ENCODE data around the gene PRDM13. TPM values are rescaled to one million over a fixed set of nuclear protein-coding genes. Genes with fewer than 3 reads are reported as not detected.
A peak's percentile ranks its signal among the peaks of the same experiment; 100 is the strongest.

The PRDM13 gene
- total and polyA plus RNA-seq, 2 of the 8 experiments (the other 6 are each of a cell fraction or from before 2014, with no cell fraction given) = 0.05 to 0.09 TPM

GRCh38 chr6:99589907-99590493, 16.6 kb upstream of the PRDM13 start:
- H3K79me2 ChIP-seq (ENCODE audit: control insufficient read depth in 1 of 2, insufficient read depth in 2 of 2, low read length in 2 of 2) = no peaks in the 10 kb centered on the region
- ChIA-PET POLR2A (ENCODE audit: partially characterized antibody) (interaction anchor here (0.8 to 4.4 kb wide), 7 partner anchors 9 to 26 kb away, joined by 3 to 29 read pairs (median 3); partner anchors contain the start of gene CCNC), CTCF (ENCODE audit: partially characterized antibody) (interaction anchor here (0.8 to 4.7 kb wide), 6 partner anchors 9 to 156 kb away, joined by 3 to 49 read pairs (median 9); partner anchors contain the start of gene PRDM13)
- H3K14ac ChIP-seq (ENCODE audit: insufficient read length) = no peak overlapping the region
- no peak overlapping the region for H3K56ac ChIP-seq (replicated peaks; ENCODE audit: insufficient read length, low read depth, low read length)
- no peak overlapping the region for H2AK5ac ChIP-seq (ENCODE audit: low read depth, low read length)
- H4K91ac ChIP-seq (replicated peaks; ENCODE audit: insufficient read length, low read length) = no peak overlapping the region
- H2BK12ac ChIP-seq (ENCODE audit: low read depth, low read length) = no peak overlapping the region
- no peak overlapping the region for H4K5ac ChIP-seq (ENCODE audit: insufficient read length, low read depth, low read length)
- FAIRE-seq (no peak), DNase-seq (ENCODE audit: low read depth in 1 of 2, low spot score in 2 of 2) (no peak)
- H3K27ac ChIP-seq (ENCODE audit: low read depth, low read length) = no peak overlapping the region
- no peak overlapping the region for H2BK120ac ChIP-seq (replicated peaks; ENCODE audit: low read depth, low read length)
- H3K4me2 ChIP-seq (ENCODE audit: insufficient read depth in 1 of 2, low read depth in 2 of 2, low read length in 2 of 2) = peak overlapping the region in 1 of 2 experiments; percentile 58; a peak in 1 of 4 replicates
- no peak overlapping the region for H3K18ac ChIP-seq (ENCODE audit: extremely low read depth, low read length)
- H3K23me2 ChIP-seq (ENCODE audit: low read depth, low read length) = peaks cover 5% of the 10 kb centered on the region; the same call in 1 of the 2 replicates
- 0 out of 8 replicates have a peak overlapping the region, but pooled peaks of 1 of the 4 experiments have one; percentile 61 for H3K4me3 ChIP-seq (ENCODE audit: extremely low read depth in 1 of 4, insufficient read depth in 2 of 4, low read depth in 3 of 4, low read length in 4 of 4)
- H2BK15ac ChIP-seq (ENCODE audit: low read length) = no peak overlapping the region
- peaks cover 0 to 2% (median 0%) of the 10 kb centered on the region in 4 experiments; a peak in 1 of 8 replicates for H3K36me3 ChIP-seq (ENCODE audit: control insufficient read depth in 2 of 4, insufficient read depth in 4 of 4, low read length in 3 of 4)
- H3K23ac ChIP-seq (ENCODE audit: insufficient read length) = no peak overlapping the region
- H4K8ac ChIP-seq (ENCODE audit: extremely low read depth, insufficient read depth, low read length) = no peak overlapping the region
- H3K27me3 ChIP-seq (replicated peaks in 1 of 4; ENCODE audit: control insufficient read depth in 3 of 4, extremely low read depth in 1 of 4, insufficient read depth in 3 of 4, low read length in 3 of 4) = peaks cover 64 to 94% (median 82%) of the 10 kb centered on the region in 4 experiments
- H3K9ac ChIP-seq (replicated peaks in 1 of 4; ENCODE audit: extremely low read depth in 1 of 4, low read depth in 3 of 4, low read length in 3 of 4) = no peak overlapping the region
- H3K79me1 ChIP-seq (ENCODE audit: low read depth, low read length) = no peaks in the 10 kb centered on the region
- H3K4me1 ChIP-seq (replicated peaks in 1 of 4; ENCODE audit: control insufficient read depth in 3 of 4, insufficient read depth in 4 of 4, low read length in 3 of 4) = peaks cover 0 to 6% (median 2%) of the 10 kb centered on the region in 4 experiments; a peak in 4 of 7 replicates
- no peak overlapping the region for H2AFZ ChIP-seq (ENCODE audit: low read length)
- H3K4ac ChIP-seq (replicated peaks; ENCODE audit: insufficient read length, low read depth, low read length) = no peak overlapping the region
- 19% methylated on average over 10 of the region's 10 CpGs; no CpG with 5 or more reads in 1 of the 2 experiments for WGBS, 2 experiments (ENCODE audit: extremely low coverage in 1 of 2, insufficient coverage in 1 of 2, insufficient read length in 1 of 2, insufficient replicate concordance in 2 of 2, low coverage in 1 of 2, low lambda C conversion rate in 2 of 2, missing lambda C conversion rate in 1 of 2)
- no peak overlapping the region for H2BK20ac ChIP-seq (ENCODE audit: low read length)
- no peak overlapping the region for H2BK5ac ChIP-seq (ENCODE audit: low read depth, low read length)
- no peaks in the 10 kb centered on the region for H3K9me3 ChIP-seq (ENCODE audit: insufficient read depth in 2 of 2, low read depth in 1 of 2, low read length in 1 of 2)
- peaks cover 4 to 7% of the 10 kb centered on the region in 2 experiments for H4K20me1 ChIP-seq (replicated peaks in 1 of 2; ENCODE audit: control insufficient read depth in 1 of 2, insufficient read depth in 2 of 2, low read length in 2 of 2)
- TF ChIP-seq POLR2A (IDR thresholded peaks at IDR 0.05; ENCODE audit: control extremely low read depth in 1 of 2, low read depth in 2 of 2, low read length in 2 of 2) (no peak), CTBP2 (IDR thresholded peaks at IDR 0.05; ENCODE audit: borderline replicate concordance, insufficient read depth, insufficient read length, low read length) (no peak), SAP30 (IDR thresholded peaks at IDR 0.05; ENCODE audit: insufficient read depth, insufficient replicate concordance, low read length) (no peak), GTF2F1 (IDR thresholded peaks at IDR 0.05; ENCODE audit: borderline replicate concordance, low read depth, low read length) (no peak), EZH2 (IDR thresholded peaks at IDR 0.05; ENCODE audit: low read depth, low read length, severe bottlenecking) (peak; percentile 77), CBX8 (IDR thresholded peaks at IDR 0.05; ENCODE audit: borderline replicate concordance, low read depth, low read length) (peak; percentile 81; the same call in 1 of the 2 replicates), SP1 (IDR thresholded peaks at IDR 0.05; ENCODE audit: low read depth, low read length) (no peak), RBBP5 (IDR thresholded peaks at IDR 0.05; ENCODE audit: borderline replicate concordance, low read depth, low read length) (no peak), SP2 (IDR thresholded peaks at IDR 0.05; ENCODE audit: low read length) (no peak), SRF (IDR thresholded peaks at IDR 0.05; ENCODE audit: low read depth, low read length) (no peak), TBP (IDR thresholded peaks at IDR 0.05; ENCODE audit: low read depth, low read length) (no peak), ZNF274 (IDR thresholded peaks at IDR 0.05; ENCODE audit: borderline replicate concordance, extremely low read depth, low read length) (no peak), SUZ12 (IDR thresholded peaks at IDR 0.05; ENCODE audit: low read length) (peak; percentile 54; the same call in 1 of the 2 replicates)
